HG02840 (cell line): Measurements from ENCODE around the gene SCNN1G.
"Not testable (repeated sequence)": the region's sequence is repeated elsewhere in the genome, so short reads cannot be mapped to it uniquely, and the experiment has no call there.

ENCODE experiments used
- ATAC-seq: cut with Tn5 transposase; IDR thresholded peaks from one replicate; pipeline ENCODE4 v1.9.1; 2021; ENCODE audit warnings: mild to moderate bottlenecking, moderate library complexity, moderate number of reproducible peaks; ENCODE audit not compliant: unreplicated experiment, low FRiP score

The SCNN1G gene

DNA sequence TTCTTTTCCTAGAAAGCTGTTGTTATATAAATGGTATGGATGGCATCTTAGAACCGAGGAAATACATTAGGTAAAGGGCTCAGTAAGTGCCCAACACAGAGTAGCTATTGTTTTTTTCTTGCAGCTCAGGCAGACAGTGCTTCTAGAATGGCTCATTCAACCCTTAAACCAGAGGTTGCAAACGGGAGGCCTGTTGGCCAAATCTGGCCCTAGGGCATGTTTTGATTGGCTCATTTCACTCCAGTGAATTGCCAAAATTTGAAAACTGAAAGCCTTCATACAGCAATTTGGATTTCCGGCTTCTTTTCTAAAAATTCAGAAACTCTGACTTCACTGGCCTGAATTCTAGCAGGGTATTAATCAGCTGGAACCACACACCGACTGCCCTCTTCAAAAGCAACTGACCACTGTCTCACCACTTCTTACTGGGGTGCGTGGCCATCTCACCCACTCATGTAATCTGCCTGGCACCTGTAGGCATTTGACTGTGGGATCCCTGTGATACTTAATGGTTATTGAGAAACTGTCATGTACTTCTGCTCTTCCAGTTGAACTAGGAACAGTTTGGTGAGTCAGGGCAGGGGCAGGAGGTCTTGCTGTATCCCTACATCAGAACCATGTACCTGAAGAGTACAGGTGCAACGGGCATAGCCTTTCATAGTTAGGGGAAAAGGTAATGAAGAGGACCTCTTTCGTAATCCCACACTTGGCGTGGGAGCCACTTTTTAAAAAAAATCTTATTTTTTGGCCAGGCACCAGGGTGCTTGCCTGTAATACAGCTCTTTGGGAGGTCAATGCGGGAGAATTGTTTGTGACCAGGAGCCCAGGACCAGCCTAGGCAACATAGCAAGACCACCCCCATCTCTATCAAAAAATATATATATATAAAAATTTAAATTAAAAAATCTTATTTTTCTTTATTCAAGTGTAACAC lies 66.0 kb downstream of the SCNN1G start:
- ATAC-seq = no peak

DNA sequence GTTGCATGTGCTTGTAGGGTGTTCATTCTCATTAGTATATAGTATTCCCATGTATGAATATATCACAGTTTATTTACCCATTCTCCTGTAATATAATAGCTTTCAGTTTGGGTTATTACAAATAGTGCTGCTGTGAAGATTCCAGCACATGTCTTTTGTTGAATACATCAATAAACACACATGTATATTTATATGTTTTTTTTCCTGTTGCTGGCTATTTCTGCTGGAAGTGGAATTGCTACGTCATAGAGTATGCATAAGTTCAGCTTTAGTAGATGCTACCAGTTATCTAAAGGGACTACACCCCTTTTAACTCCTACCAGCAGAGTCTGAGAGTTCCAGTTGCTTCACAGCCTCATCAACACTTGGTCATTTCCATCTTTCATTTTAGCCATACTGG lies 67.3 kb downstream of the SCNN1G start:
- ATAC-seq = no peak

DNA sequence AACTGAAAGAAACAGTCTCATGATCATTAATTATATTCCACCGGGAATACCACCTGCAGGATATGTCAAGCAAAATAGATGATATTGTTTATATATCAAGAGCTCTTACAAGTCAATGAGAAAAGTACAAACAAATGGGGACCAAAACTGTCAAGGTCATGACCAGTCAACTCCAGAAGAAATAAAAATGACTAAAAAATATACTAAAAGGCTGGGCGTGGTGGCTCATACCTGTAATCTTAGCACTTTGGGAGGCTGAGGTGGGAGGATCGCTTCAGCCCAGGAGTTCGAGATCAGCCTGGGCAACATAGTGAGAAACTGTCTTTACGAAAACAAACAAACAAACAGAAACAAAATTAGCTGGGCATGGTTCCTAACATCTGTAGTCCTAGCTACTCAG lies 69.8 kb downstream of the SCNN1G start:
- ATAC-seq = no peak

DNA sequence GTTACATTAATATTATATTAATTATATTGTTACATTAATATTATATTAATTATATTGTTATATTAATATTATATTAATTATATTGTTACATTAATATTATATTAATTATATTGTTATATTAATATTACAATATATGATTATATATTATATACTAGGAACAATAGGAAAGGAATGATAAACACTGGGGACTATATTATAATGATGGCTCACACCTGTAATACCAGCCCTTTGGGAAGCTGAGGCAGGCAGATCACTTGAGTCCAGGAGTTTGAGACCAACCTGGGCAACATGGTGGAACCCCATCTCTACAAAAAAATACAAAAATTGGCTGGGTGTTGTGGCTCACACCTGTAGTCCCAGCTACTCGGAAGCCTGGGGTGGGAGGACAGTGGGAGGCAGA lies 71.1 kb downstream of the SCNN1G start:
- not testable (repeated sequence) for ATAC-seq

DNA sequence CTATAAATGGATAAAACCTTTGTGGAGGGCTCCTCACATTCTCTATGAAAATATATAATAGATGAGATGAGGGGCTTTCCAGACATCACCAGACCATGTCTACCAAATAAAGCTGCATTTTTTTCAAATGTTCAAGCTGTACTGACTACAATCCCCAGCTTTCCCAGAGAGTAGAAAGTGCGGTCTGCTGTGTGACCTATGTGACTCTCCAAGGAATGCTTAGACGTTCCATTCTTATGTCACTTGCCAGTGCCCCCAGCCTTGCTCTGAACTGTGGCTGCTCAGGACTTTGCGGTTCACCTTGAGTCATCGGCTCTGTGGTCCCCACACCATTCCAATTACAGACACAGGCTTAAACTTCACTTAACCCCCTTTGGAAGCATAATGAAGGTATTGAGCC lies 71.8 kb downstream of the SCNN1G start:
- ATAC-seq = no peak

DNA sequence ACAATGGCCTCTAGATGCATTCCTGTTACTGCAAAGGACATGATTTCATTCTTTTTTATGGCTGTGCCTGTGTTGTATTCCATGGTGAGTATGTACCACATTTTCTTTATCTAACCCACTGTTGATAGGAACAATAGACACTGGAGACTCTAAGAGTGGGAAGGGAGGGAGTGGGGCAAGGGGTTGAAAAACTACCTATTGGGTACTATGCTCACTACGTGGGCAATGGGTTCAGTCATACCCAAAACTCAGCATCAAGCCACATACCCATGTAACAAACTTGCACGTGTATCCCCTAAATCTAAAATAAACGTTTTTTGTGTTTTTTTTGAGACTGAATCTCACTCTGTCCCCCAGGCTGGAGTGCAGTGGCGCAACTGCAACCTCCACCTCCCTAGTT lies 72.5 kb downstream of the SCNN1G start:
- ATAC-seq = no peak

DNA sequence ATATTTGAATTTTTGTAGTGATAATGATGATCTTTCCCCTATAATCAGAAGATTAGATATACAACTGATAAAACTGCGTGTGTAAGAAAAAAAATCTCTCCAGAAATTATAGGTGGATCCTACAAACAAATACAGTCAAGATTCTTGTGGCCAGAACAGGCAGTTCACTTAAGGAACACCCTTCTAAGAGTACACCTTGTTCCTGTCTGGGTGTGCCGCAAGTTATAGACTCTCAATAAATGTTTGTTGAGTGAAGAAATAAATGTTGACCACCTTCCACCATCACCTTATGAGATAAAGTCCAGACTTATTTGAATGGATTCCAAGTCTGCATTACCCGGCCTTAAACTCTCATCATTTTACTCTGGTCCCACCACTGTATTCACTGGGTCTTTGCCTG lies 73.9 kb downstream of the SCNN1G start:
- no peak for ATAC-seq

DNA sequence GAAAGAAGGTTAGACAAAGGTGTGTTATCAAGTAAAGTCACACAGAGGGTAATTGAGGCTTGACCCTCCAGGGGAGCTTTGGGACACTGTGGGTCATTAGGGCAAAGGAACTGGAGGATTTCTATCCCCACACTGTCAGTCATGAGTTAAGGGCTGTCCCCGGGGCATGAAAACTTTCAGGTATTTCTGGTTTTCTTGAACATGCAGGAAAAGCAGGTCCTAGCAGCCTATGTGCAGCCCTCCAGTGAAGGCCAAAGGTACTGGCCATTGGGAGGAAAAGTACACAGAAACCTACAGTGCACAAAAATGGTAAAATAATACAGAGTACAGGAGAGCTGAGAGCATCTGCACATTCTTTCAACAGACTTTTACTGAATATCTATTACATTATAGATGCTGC lies 75.1 kb downstream of the SCNN1G start:
- no peak for ATAC-seq

DNA sequence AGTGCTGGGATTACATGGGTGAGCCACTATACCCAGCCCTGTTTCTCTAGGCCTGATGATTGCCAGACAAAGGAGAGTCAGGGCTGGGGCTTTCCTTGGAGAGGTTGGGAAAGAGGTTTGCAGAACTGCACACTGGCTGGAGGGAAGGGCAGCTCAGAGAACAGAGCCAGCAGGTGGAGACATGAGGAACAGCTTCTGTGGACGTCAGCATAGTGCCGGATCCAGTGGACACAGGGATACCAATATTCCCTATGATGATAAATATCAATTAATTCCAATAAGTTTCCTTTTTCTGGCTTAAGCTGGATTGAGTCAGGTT lies 76.3 kb downstream of the SCNN1G start:
- ATAC-seq = no peak
